GM23338 (cell line): ENCODE measurements around the gene PRODH2. TPM values are rescaled to one million over a fixed set of nuclear protein-coding genes. Genes with fewer than 3 reads are reported as not detected.
A peak's percentile ranks its signal among the peaks of the same experiment; 100 is the strongest.

Experiments used
- ATAC-seq: fragments of 200-7000 bp; cut with Tn5 transposase; 3 replicates; pipeline ENCODE4 v1.9.1; 2020
- DNase-seq: peaks from one replicate; pipeline ENCODE4 v3.0.0-alpha.2; 2015; ENCODE audit warnings: low spot score
- H2AFZ ChIP-seq: fragments of 200-600 bp; sonication (generic); 2 replicates; pipeline ENCODE4 v1.8.0; 2016; ENCODE audit warnings: antibody characterized with exemption, mild to moderate bottlenecking, moderate library complexity
- H3F3A ChIP-seq: fragments of 200-600 bp; sonication (generic); replicated peaks from 2 replicates; pipeline ENCODE4 v1.8.0; 2017; ENCODE audit warnings: antibody characterized with exemption, mixed run types, low read depth
- H3K27ac ChIP-seq: fragments of 200-600 bp; sonication (generic); 2 replicates; pipeline ENCODE4 v1.6.1; 2016; ENCODE audit warnings: low read depth
- H3K27me3 ChIP-seq: fragments of 200-600 bp; sonication (generic); 2 replicates; pipeline ENCODE4 v1.8.0; 2016; ENCODE audit warnings: mild to moderate bottlenecking, mixed run types, moderate library complexity; ENCODE audit not compliant: insufficient read depth
- H3K36me3 ChIP-seq: fragments of 200-600 bp; sonication (generic); 2 replicates; pipeline ENCODE4 v1.8.0; 2016; ENCODE audit warnings: mild to moderate bottlenecking; ENCODE audit not compliant: insufficient read depth
- H3K4me1 ChIP-seq: fragments of 200-600 bp; sonication (generic); 2 replicates; pipeline ENCODE4 v1.8.0; 2016; ENCODE audit warnings: mild to moderate bottlenecking, moderate library complexity; ENCODE audit not compliant: insufficient read depth
- H3K4me2 ChIP-seq: fragments of 200-600 bp; sonication (generic); 2 replicates; pipeline ENCODE4 v1.7.1; 2017; ENCODE audit warnings: mixed run types
- H3K4me3 ChIP-seq: fragments of 200-600 bp; sonication (generic); 2 replicates; pipeline ENCODE4 v1.6.1; 2016; ENCODE audit warnings: mixed run types
- H3K79me2 ChIP-seq: fragments of 200-600 bp; sonication (generic); replicated peaks from 2 replicates; pipeline ENCODE4 v1.8.0; 2017; ENCODE audit warnings: mild to moderate bottlenecking; ENCODE audit not compliant: insufficient read depth
- H3K9me2 ChIP-seq: fragments of 200-600 bp; sonication (generic); 2 replicates; pipeline ENCODE4 v1.8.0; 2017; ENCODE audit not compliant: insufficient read depth
- H4K20me1 ChIP-seq: fragments of 200-600 bp; sonication (generic); replicated peaks from 2 replicates; pipeline ENCODE4 v1.8.0; 2017; ENCODE audit warnings: mild to moderate bottlenecking; ENCODE audit not compliant: insufficient read depth
- H3K27ac Mint-ChIP-seq: 2 replicates; pipeline ENCODE4 v1.8.0; 2020; ENCODE audit warnings: inconsistent platforms, mild to moderate bottlenecking, moderate library complexity, mixed read lengths
- H3K27me3 Mint-ChIP-seq: 3 replicates; pipeline ENCODE4 v1.8.0; 2022; ENCODE audit warnings: low read depth, mild to moderate bottlenecking, moderate library complexity, mixed read lengths, inconsistent platforms; ENCODE audit not compliant: insufficient read depth, poor library complexity
- H3K36me3 Mint-ChIP-seq: 3 replicates; pipeline ENCODE4 v1.8.0; 2021; ENCODE audit warnings: low read depth, mild to moderate bottlenecking, inconsistent platforms, moderate library complexity, mixed read lengths
- H3K4me1 Mint-ChIP-seq: 3 replicates; pipeline ENCODE4 v1.8.0; 2020; ENCODE audit warnings: mild to moderate bottlenecking, inconsistent platforms, mixed read lengths
- H3K4me3 Mint-ChIP-seq: 3 replicates; pipeline ENCODE4 v1.8.0; 2021; ENCODE audit warnings: moderate library complexity, mild to moderate bottlenecking, inconsistent platforms, mixed read lengths
- H3K9me3 Mint-ChIP-seq: 3 replicates; pipeline ENCODE4 v1.8.0; 2020; ENCODE audit warnings: moderate library complexity, mild to moderate bottlenecking, inconsistent platforms, mixed read lengths
- CREB1 ChIP-seq: fragments of 250-450 bp; sonication (Bioruptor Pico); IDR thresholded peaks from 2 replicates; pipeline ENCODE4 v1.5.0; 2020; ENCODE audit warnings: low read depth, mild to moderate bottlenecking, moderate library complexity
- CTCF ChIP-seq, 2 experiments: fragments of 200-600 bp in 1 of 2; sonication (generic) in 1 of 2; conservative IDR thresholded peaks; 2 replicates each; pipeline versions ENCODE4 v1.5.1 to v1.6.1; 2016 to 2017; ENCODE audit warnings: antibody characterized with exemption in 2 of 2, low read depth in 2 of 2, mild to moderate bottlenecking in 2 of 2, moderate library complexity in 1 of 2
- ETS1 ChIP-seq: IDR thresholded peaks from 2 replicates; pipeline ENCODE4 v1.6.1; 2016; ENCODE audit warnings: antibody characterized with exemption
- EZH2 ChIP-seq: fragments of 200-600 bp; sonication (generic); IDR thresholded peaks from one replicate; pipeline ENCODE4 v1.8.0; 2017; ENCODE audit warnings: antibody characterized with exemption, mild to moderate bottlenecking, low read depth; ENCODE audit not compliant: unreplicated experiment
- EZH2phosphoT487 ChIP-seq: fragments of 200-600 bp; sonication (generic); IDR thresholded peaks from one replicate; pipeline ENCODE4 v1.8.1; 2018; ENCODE audit warnings: antibody characterized with exemption; ENCODE audit not compliant: unreplicated experiment
- JUNB ChIP-seq: IDR thresholded peaks from one replicate; pipeline ENCODE4 v1.6.1; 2016; ENCODE audit warnings: antibody characterized with exemption; ENCODE audit not compliant: unreplicated experiment
- NANOG ChIP-seq: IDR thresholded peaks from 2 replicates; pipeline ENCODE4 v1.6.1; 2016; ENCODE audit warnings: antibody characterized with exemption, borderline replicate concordance
- POLR2AphosphoS5 ChIP-seq: IDR thresholded peaks from 2 replicates; pipeline ENCODE4 v1.6.1; 2016; ENCODE audit warnings: antibody characterized with exemption, low read depth
- REST ChIP-seq: IDR thresholded peaks from one replicate; pipeline ENCODE4 v1.6.1; 2018; ENCODE audit warnings: antibody characterized with exemption; ENCODE audit not compliant: unreplicated experiment
- STAT1 ChIP-seq: IDR thresholded peaks from one replicate; pipeline ENCODE4 v1.6.1; 2016; ENCODE audit warnings: antibody characterized with exemption; ENCODE audit not compliant: unreplicated experiment
- ZNF114 ChIP-seq: fragments of 250-450 bp; sonication (Bioruptor Pico); IDR thresholded peaks from 2 replicates; pipeline ENCODE4 v1.5.0; 2020; ENCODE audit warnings: mild to moderate bottlenecking, moderate library complexity
- ZNF331 ChIP-seq: fragments of 250-450 bp; sonication (Bioruptor Pico); IDR thresholded peaks from 2 replicates; pipeline ENCODE4 v1.5.0; 2020; ENCODE audit warnings: low read depth, mild to moderate bottlenecking, moderate library complexity
- ZNF462 ChIP-seq: fragments of 250-450 bp; sonication (Bioruptor Pico); IDR thresholded peaks from 2 replicates; pipeline ENCODE4 v1.5.0; 2020; ENCODE audit warnings: mild to moderate bottlenecking, moderate library complexity
- polyA plus RNA-seq: library from polyadenylated mRNA; unstranded; fragments of >200 nt; fragmentation: Nextera tagmentation; extraction: Ambion mirVana; gene quantifications from 2 replicates; pipeline ENCODE4 v1.2.1, GENCODE V29; 2016
- total RNA-seq: library from RNA; depleted of rRNA; stranded (reverse); fragments of >200 nt; shearing (Covaris generic); gene quantifications from 2 replicates; pipeline ENCODE4 v1.2.3, GENCODE V29; 2014

Gene PRODH2
- total and polyA plus RNA-seq, 2 experiments from 2014 or later = not detected

GRCh38 chr19:35755550-35756376 lies 56.9 kb downstream of the PRODH2 start:
- Histone ChIP-seq H3K4me3 (peak overlapping the region; percentile 94), H3F3A (0 out of 2 replicates have a peak, but pooled peaks cover 6% of the 10 kb centered on the region), H3K4me2 (peak overlapping the region; percentile 93), H4K20me1 (no peaks in the 10 kb centered on the region; the same call in 1 of the 2 replicates), H3K9me2 (no peaks in the 10 kb centered on the region), H3K27ac (no peak overlapping the region), H3K79me2 (peaks cover 13% of the 10 kb centered on the region), H3K27me3 (peaks cover 28% of the 10 kb centered on the region), H2AFZ (peak overlapping the region; percentile 90), H3K4me1 (peaks cover 4% of the 10 kb centered on the region), H3K36me3 (peaks cover 6% of the 10 kb centered on the region; the same call in 1 of the 2 replicates)
- Mint-ChIP-seq H3K4me1 (peaks cover 15% of the 10 kb centered on the region), H3K9me3 (no peaks in the 10 kb centered on the region; the same call in 2 of the 3 replicates), H3K27ac (no peak overlapping the region), H3K27me3 (peaks cover 38% of the 10 kb centered on the region), H3K4me3 (peak overlapping the region; percentile 83), H3K36me3 (peaks cover 16% of the 10 kb centered on the region)
- no peak for TF ChIP-seq CTCF (conservative IDR thresholded peaks at IDR 0.05; ENCODE audit: low read depth in 2 of 2)
- TF ChIP-seq ZNF331 = no peak
- no peak for TF ChIP-seq ZNF462 (CRISPR knock-in tag)
- no peak; the same call in 1 of the 2 replicates for TF ChIP-seq POLR2AphosphoS5
- TF ChIP-seq STAT1 = no peak
- TF ChIP-seq JUNB = no peak
- no peak for TF ChIP-seq EZH2phosphoT487
- TF ChIP-seq NANOG = no peak
- TF ChIP-seq EZH2 = no peak
- no peak for TF ChIP-seq ZNF114 (CRISPR knock-in tag)
- TF ChIP-seq REST = no peak
- TF ChIP-seq ETS1 = no peak
- no peak for TF ChIP-seq CREB1
- DNase-seq = peak; percentile 23
- peak; percentile 1; the same call in 2 of the 3 replicates for ATAC-seq
